K562 (cell line): ENCODE results near the gene ADGRG4. TPM values are rescaled to one million over a fixed set of nuclear protein-coding genes. Genes with fewer than 3 reads are reported as not detected.

Experiments
- ATAC-seq: fragments of 200-7000 bp; cut with Tn5 transposase; 3 replicates; pipeline ENCODE4 v1.9.1; 2020; ENCODE audit warnings: moderate library complexity
- BruUV-seq: library from RNA; stranded (reverse); fragments of 400-500 nt; replicated peaks from 2 replicates; lab custom pipeline; 2021; lab: Mats Ljungman, UMichigan
- CTCF ChIA-PET: fragments of 300-600 bp; formaldehyde crosslinking; extraction: SDS; loops from one replicate; lab custom pipeline; 2021; ENCODE audit warnings: low intra/inter-chr PET ratio; lab: Yijun Ruan, JAX
- POLR2A ChIA-PET: fragments of 300-600, 350-650 bp; sonication (Branson Sonifier 250); formaldehyde crosslinking; extraction: SDS; loops from one replicate; lab custom pipeline; 2021; ENCODE audit warnings: antibody characterized with exemption, inconsistent platforms; lab: Yijun Ruan, JAX
- DNase-seq, 4 experiments: peaks; one replicate each; pipeline versions ENCODE4 v3.0.0 to v3.0.0-alpha.2; 2011 to 2018; ENCODE audit warnings: low spot score in 3 of 4, mixed read lengths in 3 of 4; ENCODE audit errors: extremely low read depth in 1 of 4
- FAIRE-seq: peaks from 2 replicates; lab custom pipeline; 2011; peaks lifted over from hg19 to GRCh38; lab: Jason Lieb, UNC
- H2AFZ ChIP-seq: 2 replicates; pipeline ENCODE4 v1.6.0; 2011; ENCODE audit warnings: low read depth, low read length, control low read depth, inconsistent platforms
- H3K27ac ChIP-seq: fragments of 200-600 bp; 3 replicates; pipeline ENCODE4 v1.8.0; 2011; ENCODE audit warnings: low read depth, mild to moderate bottlenecking, control low read depth, inconsistent platforms, low read length, moderate library complexity, mixed read lengths; ENCODE audit errors: extremely low read depth
- H3K27me3 ChIP-seq, 2 experiments: fragments of 300-600 bp in 1 of 2; 2 replicates in 1 of 2; 3 replicates in 1 of 2; pipeline versions ENCODE4 v1.6.0 to v1.8.0; 2011; ENCODE audit warnings: inconsistent platforms in 2 of 2, low read length in 2 of 2, mild to moderate bottlenecking in 1 of 2, mixed read lengths in 1 of 2, moderate library complexity in 1 of 2; ENCODE audit not compliant: control insufficient read depth in 2 of 2, insufficient read depth in 2 of 2
- H3K36me3 ChIP-seq: fragments of 300-600 bp; 3 replicates; pipeline ENCODE4 v1.8.0; 2011; ENCODE audit warnings: mild to moderate bottlenecking, low read length, inconsistent platforms; ENCODE audit not compliant: control insufficient read depth, insufficient read depth
- H3K4me1 ChIP-seq, 2 experiments: fragments of 200-600 bp in 1 of 2; replicated peaks in 1 of 2; 2 replicates in 1 of 2; 3 replicates in 1 of 2; pipeline versions ENCODE4 v1.5.1 to v1.8.0; 2011; ENCODE audit warnings: inconsistent platforms in 2 of 2, low read length in 2 of 2, mild to moderate bottlenecking in 1 of 2, mixed read lengths in 1 of 2, moderate library complexity in 1 of 2; ENCODE audit not compliant: control insufficient read depth in 2 of 2, insufficient read depth in 2 of 2
- H3K4me2 ChIP-seq: 2 replicates; pipeline ENCODE4 v1.6.1; 2011; ENCODE audit warnings: low read length, control low read depth, inconsistent platforms, mixed read lengths; ENCODE audit not compliant: insufficient read depth
- H3K4me3 ChIP-seq: fragments of 200-600 bp; sonication (generic), shearing (Covaris generic); 2 replicates; pipeline ENCODE4 v1.5.1; 2016; ENCODE audit warnings: control low read depth, inconsistent platforms
- H3K79me2 ChIP-seq: fragments of 200-600 bp; 3 replicates; pipeline ENCODE4 v1.8.0; 2011; ENCODE audit warnings: low read length, inconsistent platforms; ENCODE audit not compliant: control insufficient read depth, insufficient read depth
- H3K9ac ChIP-seq, 2 experiments: 2 replicates each; pipeline versions ENCODE4 v1.6.0 to v1.6.1; 2011; ENCODE audit warnings: low read depth in 2 of 2, low read length in 2 of 2, control low read depth in 1 of 2, inconsistent platforms in 1 of 2, mild to moderate bottlenecking in 1 of 2, mixed read lengths in 1 of 2; ENCODE audit not compliant: insufficient read depth in 1 of 2
- H3K9me1 ChIP-seq: one replicate; pipeline ENCODE4 v1.6.0; 2011; ENCODE audit warnings: inconsistent platforms, mild to moderate bottlenecking, low read length, moderate library complexity; ENCODE audit not compliant: control insufficient read depth, insufficient read depth
- H3K9me3 ChIP-seq: replicated peaks from 2 replicates; pipeline ENCODE4 v1.5.1; 2011; ENCODE audit warnings: low read depth, low read length, inconsistent platforms; ENCODE audit not compliant: control insufficient read depth, insufficient read depth
- H4K20me1 ChIP-seq: replicated peaks from 2 replicates; pipeline ENCODE4 v1.6.1; 2011; ENCODE audit warnings: low read length, inconsistent platforms, mixed read lengths; ENCODE audit not compliant: control insufficient read depth, insufficient read depth
- COPS2 ChIP-seq: fragments of 450-650 bp; conservative IDR thresholded peaks from 2 replicates; pipeline ENCODE4 v1.6.1; 2016; ENCODE audit warnings: mild to moderate bottlenecking, moderate library complexity
- CXXC5 ChIP-seq: fragments of 250-450 bp; sonication (Bioruptor Pico); IDR thresholded peaks from 2 replicates; pipeline ENCODE4 v1.8.0; 2022; ENCODE audit warnings: inconsistent platforms, mild to moderate bottlenecking, moderate library complexity
- FOXK1 ChIP-seq: sonication (generic); formaldehyde crosslinking; IDR thresholded peaks from 2 replicates; pipeline ENCODE4 v1.8.0; 2022; ENCODE audit warnings: missing genetic modification reagents, mild to moderate bottlenecking, borderline replicate concordance
- MITF ChIP-seq: IDR thresholded peaks from 2 replicates; pipeline ENCODE4 v1.6.1; 2014; ENCODE audit warnings: antibody characterized with exemption
- NFE2 ChIP-seq: IDR thresholded peaks from 2 replicates; pipeline ENCODE4 v1.6.1; 2014; ENCODE audit warnings: antibody characterized with exemption, low read depth
- PHTF2 ChIP-seq: fragments of 250-450 bp; sonication (Bioruptor Pico); IDR thresholded peaks from 2 replicates; pipeline ENCODE4 v1.5.0; 2021; ENCODE audit warnings: mild to moderate bottlenecking
- PRPF4 ChIP-seq: fragments of 200-400 bp; formaldehyde crosslinking; IDR thresholded peaks from one replicate; pipeline ENCODE4 v1.6.1; 2017; ENCODE audit warnings: low read length, low read depth, mild to moderate bottlenecking; ENCODE audit not compliant: insufficient read depth, poor library complexity, severe bottlenecking
- PURB ChIP-seq: sonication (generic); formaldehyde crosslinking; IDR thresholded peaks from 2 replicates; pipeline ENCODE4 v1.9.0; 2021; ENCODE audit warnings: low read depth, mild to moderate bottlenecking, missing genetic modification reagents
- SMAD3 ChIP-seq: fragments of 450-650 bp; formaldehyde crosslinking; conservative IDR thresholded peaks from 2 replicates; pipeline ENCODE4 v1.4.0; 2020; ENCODE audit warnings: mild to moderate bottlenecking
- SP1 ChIP-seq: sonication (generic); formaldehyde crosslinking; IDR thresholded peaks from 2 replicates; pipeline ENCODE4 v1.8.1; 2022; ENCODE audit warnings: mild to moderate bottlenecking, missing genetic modification reagents
- TFE3 ChIP-seq: fragments of 450-650 bp; formaldehyde crosslinking; IDR thresholded peaks from 2 replicates; pipeline ENCODE4 v1.4.0; 2020; ENCODE audit warnings: mild to moderate bottlenecking, mixed read lengths
- WGBS: fragments of 100-300 bp; shearing (Covaris generic); methylation state at CpG from one replicate; pipeline ENCODE4 v1.1.6; 2016; ENCODE audit warnings: low coverage, mixed read lengths; ENCODE audit not compliant: insufficient coverage; ENCODE audit errors: missing lambda C conversion rate; 5-methylcytosine and 5-hydroxymethylcytosine counted together
- in situ Hi-C: fragments of 300-500 bp; cut with MboI; formaldehyde crosslinking; loops from 4 replicates; pipeline ENCODE4 v1.15.0; 2018; ENCODE audit warnings: inconsistent platforms, mixed read lengths
- intact Hi-C: fragments of 100-400 bp; cut with micrococcal nuclease; formaldehyde crosslinking; loops from 2 replicates; pipeline ENCODE4 v1.14.2; 2022
- polyA plus RNA-seq, 8 experiments: library from polyadenylated mRNA; depleted of rRNA in 4 of 8; stranded (reverse) in 5 of 8; unstranded in 3 of 8; fragments of >200 nt; fragmentation: Nextera tagmentation in 2 of 8; fragmentation: Illumina TruSeq in 1 of 8; extraction: Ambion mirVana in 2 of 8; extraction: Trizol in 1 of 8; gene quantifications; 2 replicates each; pipeline versions ENCODE4 v1.2.1 to v1.2.3, GENCODE V29; 2011 to 2014; ENCODE audit warnings: inconsistent platforms in 1 of 8, missing spikeins in 1 of 8
- total RNA-seq, 7 experiments: library from RNA; depleted of rRNA in 6 of 7; stranded (reverse); fragments of >200 nt in 6 of 7; fragmentation: Illumina TruSeq in 2 of 7; extraction: Trizol in 2 of 7; gene quantifications; 2 replicates each; pipeline versions ENCODE4 v1.2.1 to v1.2.3, GENCODE V29; 2011 to 2021; ENCODE audit warnings: low replicate concordance in 1 of 7

Gene ADGRG4
- total and polyA plus RNA-seq, 9 of the 15 experiments (the other 6 are each of a cell fraction or from before 2014, with no cell fraction given): not detected

- POLR2A ChIA-PET: no interaction called here
- FAIRE-seq: no peak
- peaks cover 0 to 4% of the 10 kb centered on the region in 2 experiments; a peak in 1 of 5 replicates for H3K27me3 ChIP-seq
- no peak overlapping the region for H3K4me2 ChIP-seq
- H3K36me3 ChIP-seq: no peaks in the 10 kb centered on the region
- no peak for DNase-seq
- H3K4me3 ChIP-seq: no peak overlapping the region
- H3K9me1 ChIP-seq: no peaks in the 10 kb centered on the region
- H3K9ac ChIP-seq: no peak overlapping the region
- in situ Hi-C loops (no loop called here), intact Hi-C loops (no loop called here)
- ATAC-seq: no peak
- no peaks in the 10 kb centered on the region for H3K79me2 ChIP-seq
- no peaks in the 10 kb centered on the region for H4K20me1 ChIP-seq
- BruUV-seq: no TSS peak
- CTCF ChIA-PET: no interaction called here
- no peak overlapping the region for H3K27ac ChIP-seq
- WGBS: 5% methylated on average over 2 of the region's 2 CpGs
- TF ChIP-seq MITF: no peak
- TF ChIP-seq PURB (CRISPR knock-in tag): no peak
- no peak for TF ChIP-seq PHTF2
- peak; percentile 48 for TF ChIP-seq NFE2
- H2AFZ ChIP-seq: no peak overlapping the region
- H3K9me3 ChIP-seq: no peaks in the 10 kb centered on the region
- H3K4me1 ChIP-seq: no peaks in the 10 kb centered on the region
These were observed 86.1 kb downstream of the ADGRG4 start for GRCh38 chrX:136386826-136387225.

GRCh38 chrX:136387951-136388502 lies 87.3 kb downstream of the ADGRG4 start:
- Histone ChIP-seq H3K4me1 (no peaks in the 10 kb centered on the region), H3K4me2 (no peak overlapping the region), H3K79me2 (no peaks in the 10 kb centered on the region), H3K9me1 (no peaks in the 10 kb centered on the region), H3K36me3 (no peaks in the 10 kb centered on the region), H3K4me3 (no peak overlapping the region), H3K9ac (no peak overlapping the region), H4K20me1 (no peaks in the 10 kb centered on the region), H3K27ac (no peak overlapping the region), H3K9me3 (no peaks in the 10 kb centered on the region), H2AFZ (no peak overlapping the region), H3K27me3 (peaks cover 0 to 4% of the 10 kb centered on the region in 2 experiments; a peak in 1 of 5 replicates)
- 3% methylated on average over 3 of the region's 3 CpGs for WGBS
- ChIA-PET CTCF (no interaction called here), POLR2A (no interaction called here)
- in situ Hi-C loops (no loop called here), intact Hi-C loops (no loop called here)
- ATAC-seq: no peak
- no peak for FAIRE-seq
- BruUV-seq: no TSS peak
- DNase-seq: no peak
- no peak for TF ChIP-seq SMAD3
- TF ChIP-seq TFE3 (CRISPR knock-in tag): no peak
- TF ChIP-seq SP1 (CRISPR knock-in tag): no peak
- no peak for TF ChIP-seq CXXC5 (CRISPR knock-in tag)
- no peak for TF ChIP-seq COPS2
- TF ChIP-seq FOXK1 (CRISPR knock-in tag): no peak
- TF ChIP-seq PRPF4: no peak
